Right atrium auricular region (tissue), 2 donors: ENCODE results near the gene WWOX. TPM values are rescaled to one million over a fixed set of nuclear protein-coding genes. Genes with fewer than 3 reads are reported as not detected.

Source experiments
- DNase-seq: peaks from one replicate; pipeline ENCODE4 v3.0.0-alpha.2; 2019; ENCODE audit warnings: low spot score
- H3K27ac ChIP-seq, 2 donors: fragments of 200-600 bp; sonication (generic); 1 replicate in 1 of 2; 2 replicates in 1 of 2; pipeline ENCODE4 v1.5.1; 2016 to 2019
- H3K27me3 ChIP-seq, 2 donors: fragments of 200-600 bp; sonication (generic); one replicate each; pipeline versions ENCODE4 v1.5.1 to v1.6.0; 2017 to 2019
- H3K36me3 ChIP-seq: fragments of 200-600 bp; sonication (generic); one replicate; pipeline ENCODE4 v1.5.1; 2016
- H3K4me1 ChIP-seq, 2 donors: fragments of 200-600 bp; sonication (generic); one replicate each; pipeline versions ENCODE4 v1.5.1 to v1.6.0; 2017 to 2019
- H3K4me3 ChIP-seq, 2 donors: fragments of 200-600 bp; sonication (generic); 1 replicate in 1 of 2; 2 replicates in 1 of 2; pipeline ENCODE4 v1.5.1; 2017 to 2019; ENCODE audit warnings: mild to moderate bottlenecking in 1 of 2, moderate library complexity in 1 of 2
- H3K9me3 ChIP-seq, 2 donors: fragments of 200-600 bp; sonication (generic); one replicate each; pipeline ENCODE4 v1.5.1; 2019
- total RNA-seq, 2 donors: library from RNA; depleted of rRNA; stranded (reverse); fragments of >200 nt; gene quantifications; one replicate each; pipeline ENCODE4 v1.1.0, GENCODE V29; 2016
- TF ChIP-seq, protein P1 (sequence below), 2 donors: fragments of 200-600 bp; sonication (generic); IDR thresholded peaks; one replicate each; pipeline ENCODE4 v1.5.1; 2019; ENCODE audit warnings: antibody characterized with exemption in 2 of 2

Gene WWOX
- total RNA-seq, 2 donors from 2014 or later: 14.8 to 20.8 TPM

DNA sequence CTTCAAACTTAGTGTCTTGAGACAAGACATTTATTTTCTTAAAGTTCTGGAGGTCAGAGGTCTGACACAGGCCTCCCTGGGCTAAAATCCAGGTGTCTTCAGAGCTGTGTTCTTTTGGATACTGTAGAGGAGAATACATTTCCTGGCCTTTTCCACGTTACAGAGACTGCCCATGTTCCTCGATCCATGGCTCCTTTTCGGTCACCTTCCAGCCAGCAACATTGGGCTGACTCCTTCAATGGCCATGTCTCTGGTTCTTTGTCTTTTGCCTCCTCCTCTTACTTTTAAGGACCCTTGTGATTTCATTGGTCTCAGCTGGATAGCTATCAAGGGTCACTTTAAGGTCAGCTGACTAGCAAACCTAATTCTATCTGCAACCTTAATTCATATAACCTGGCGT is 212.4 kb downstream of the WWOX start:
- no peak for DNase-seq
- H3K4me3 ChIP-seq: no peak overlapping the region
- H3K4me1 ChIP-seq: no peaks in the 10 kb centered on the region

DNA sequence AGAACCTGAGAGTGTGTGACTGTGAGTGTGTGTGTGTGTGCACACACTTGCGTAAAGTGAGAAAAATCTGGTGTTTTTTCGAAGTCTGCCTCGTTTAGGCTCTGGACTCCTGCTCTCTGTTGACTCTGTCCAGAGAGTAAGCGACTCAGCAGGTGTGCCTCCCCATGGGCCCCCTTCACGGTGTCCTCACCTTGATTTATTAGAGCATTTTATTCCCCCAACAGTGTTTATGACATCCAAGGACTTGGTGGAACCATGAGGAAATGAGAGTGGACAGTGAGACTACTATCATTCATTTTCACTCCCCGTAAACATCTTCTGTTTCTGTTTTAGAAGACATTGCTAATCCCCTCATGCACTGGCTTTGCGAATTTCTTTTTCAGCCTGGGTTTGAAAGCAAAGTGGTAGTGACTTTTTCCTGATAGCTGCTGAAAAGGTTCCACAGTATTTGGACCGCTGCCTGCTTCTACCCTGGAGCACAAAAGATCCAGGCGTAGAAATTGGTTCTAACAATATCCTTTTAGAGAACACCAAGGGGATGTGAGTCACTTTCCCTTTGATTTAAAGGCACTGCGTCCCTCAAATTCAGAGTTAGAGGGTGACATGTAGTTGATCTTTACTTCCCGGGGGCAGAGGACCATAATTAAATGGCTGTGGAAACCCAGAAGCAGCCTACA is 218.2 kb downstream of the WWOX start:
- H3K36me3 ChIP-seq: no peaks in the 10 kb centered on the region
- no peak for DNase-seq
- H3K27ac ChIP-seq: peak overlapping the region in 1 of 2 donors; percentile 5
- no peaks in the 10 kb centered on the region for H3K27me3 ChIP-seq
- no peak overlapping the region for H3K4me3 ChIP-seq
- no peaks in the 10 kb centered on the region for H3K4me1 ChIP-seq
- no peaks in the 10 kb centered on the region for H3K9me3 ChIP-seq
- TF ChIP-seq, protein P1, sequence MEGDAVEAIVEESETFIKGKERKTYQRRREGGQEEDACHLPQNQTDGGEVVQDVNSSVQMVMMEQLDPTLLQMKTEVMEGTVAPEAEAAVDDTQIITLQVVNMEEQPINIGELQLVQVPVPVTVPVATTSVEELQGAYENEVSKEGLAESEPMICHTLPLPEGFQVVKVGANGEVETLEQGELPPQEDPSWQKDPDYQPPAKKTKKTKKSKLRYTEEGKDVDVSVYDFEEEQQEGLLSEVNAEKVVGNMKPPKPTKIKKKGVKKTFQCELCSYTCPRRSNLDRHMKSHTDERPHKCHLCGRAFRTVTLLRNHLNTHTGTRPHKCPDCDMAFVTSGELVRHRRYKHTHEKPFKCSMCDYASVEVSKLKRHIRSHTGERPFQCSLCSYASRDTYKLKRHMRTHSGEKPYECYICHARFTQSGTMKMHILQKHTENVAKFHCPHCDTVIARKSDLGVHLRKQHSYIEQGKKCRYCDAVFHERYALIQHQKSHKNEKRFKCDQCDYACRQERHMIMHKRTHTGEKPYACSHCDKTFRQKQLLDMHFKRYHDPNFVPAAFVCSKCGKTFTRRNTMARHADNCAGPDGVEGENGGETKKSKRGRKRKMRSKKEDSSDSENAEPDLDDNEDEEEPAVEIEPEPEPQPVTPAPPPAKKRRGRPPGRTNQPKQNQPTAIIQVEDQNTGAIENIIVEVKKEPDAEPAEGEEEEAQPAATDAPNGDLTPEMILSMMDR (IDR thresholded peaks at IDR 0.05): no peak

More for the DNA sequence above, 212.4 kb downstream of the WWOX start:
- no peaks in the 10 kb centered on the region for H3K36me3 ChIP-seq
- H3K27ac ChIP-seq: no peak overlapping the region
- H3K9me3 ChIP-seq: no peaks in the 10 kb centered on the region
- TF ChIP-seq, protein P1 (IDR thresholded peaks at IDR 0.05): no peak
- no peaks in the 10 kb centered on the region for H3K27me3 ChIP-seq

DNA sequence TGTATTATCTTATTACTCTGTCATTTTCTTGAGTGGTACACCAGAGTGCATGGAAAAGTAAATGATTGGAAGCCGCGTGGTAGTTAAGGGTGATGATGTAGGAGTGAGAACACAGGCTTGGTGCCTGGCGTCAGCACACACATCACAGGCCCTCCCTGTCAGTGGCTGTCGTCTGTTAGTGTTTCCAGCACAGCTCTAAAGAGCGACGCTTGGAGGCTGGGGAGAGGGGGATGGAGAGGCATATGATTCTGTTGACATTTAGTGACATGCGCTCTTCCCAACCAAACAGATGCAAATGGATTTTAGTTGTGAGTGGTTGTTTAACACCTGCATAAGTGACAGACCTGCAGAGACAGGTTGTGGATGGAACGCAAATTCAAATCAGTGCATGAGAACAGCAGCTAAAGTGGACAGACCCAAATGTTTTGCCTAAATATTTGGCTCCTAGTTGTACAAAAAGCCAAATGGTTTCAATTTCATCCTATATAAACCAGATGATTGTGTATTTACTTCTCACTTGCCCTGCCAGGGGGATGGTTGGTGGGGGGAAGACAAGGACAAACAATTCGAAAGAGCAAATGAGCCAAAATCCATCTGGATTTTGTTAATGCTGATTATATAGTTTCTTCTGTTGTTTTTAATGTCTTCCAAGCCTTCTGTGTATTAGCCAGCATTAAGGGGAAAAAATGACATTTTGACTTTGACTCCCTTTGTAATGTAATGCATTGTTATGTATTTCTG is 222.3 kb downstream of the WWOX start:
- Histone ChIP-seq H3K9me3 (no peaks in the 10 kb centered on the region), H3K27ac (no peak overlapping the region), H3K4me3 (no peak overlapping the region), H3K4me1 (no peaks in the 10 kb centered on the region), H3K36me3 (no peaks in the 10 kb centered on the region), H3K27me3 (no peaks in the 10 kb centered on the region)
- TF ChIP-seq, protein P1 (IDR thresholded peaks at IDR 0.05): no peak
- no peak for DNase-seq

DNA sequence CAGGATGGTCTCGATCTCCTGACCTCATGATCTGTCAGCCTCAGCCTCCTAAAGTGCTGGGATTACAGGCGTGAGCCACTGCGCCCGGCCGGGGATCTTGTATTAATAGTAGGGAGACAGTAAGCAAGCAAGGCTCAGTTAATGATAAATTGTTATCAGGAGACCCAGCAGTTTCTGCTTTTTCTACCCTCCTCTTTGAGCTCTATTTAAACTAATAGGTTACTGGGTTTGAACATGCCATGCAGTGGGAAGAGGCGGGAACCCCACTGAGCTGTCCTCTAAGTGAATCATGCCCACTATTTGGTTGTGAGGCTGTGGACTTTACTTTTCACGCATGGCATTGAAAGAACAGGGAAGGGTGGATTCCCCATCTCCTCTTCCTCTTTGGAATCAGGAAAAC is 223.9 kb downstream of the WWOX start:
- Histone ChIP-seq H3K27me3 (no peaks in the 10 kb centered on the region), H3K9me3 (no peaks in the 10 kb centered on the region)
- TF ChIP-seq, protein P1 (IDR thresholded peaks at IDR 0.05): no peak

DNA sequence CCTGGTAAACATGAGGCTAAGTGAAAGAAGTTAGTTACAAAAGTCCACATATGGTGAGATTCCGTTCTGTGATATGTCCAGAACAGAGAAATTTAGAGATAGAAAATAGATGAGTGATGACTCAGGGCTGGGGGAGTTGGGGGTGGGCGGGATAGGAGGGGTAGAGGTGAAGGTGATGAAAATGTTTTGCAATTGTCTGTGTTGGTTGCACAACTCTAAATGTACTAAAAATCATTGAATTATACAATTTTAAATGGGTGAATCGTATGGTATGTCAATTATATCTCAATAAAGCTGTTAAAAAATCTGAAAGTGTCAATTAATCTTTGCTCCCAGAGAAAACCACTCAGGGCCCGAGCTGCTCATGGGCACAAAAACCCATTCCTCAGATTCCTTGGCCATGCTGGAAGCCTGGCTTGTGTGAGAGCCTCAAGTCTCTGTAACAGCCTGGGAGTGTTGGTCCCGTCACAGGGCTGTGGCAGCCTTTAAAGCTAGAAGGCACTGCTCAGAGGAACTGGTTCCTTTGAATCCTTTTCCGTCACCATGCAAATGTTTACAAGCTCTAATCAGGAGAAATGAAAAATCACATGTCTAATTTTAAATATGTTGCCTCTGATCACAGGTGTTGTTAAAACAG is 225.3 kb downstream of the WWOX start:
- Histone ChIP-seq H3K4me1 (no peaks in the 10 kb centered on the region), H3K27me3 (no peaks in the 10 kb centered on the region), H3K4me3 (no peak overlapping the region), H3K36me3 (no peaks in the 10 kb centered on the region), H3K9me3 (no peaks in the 10 kb centered on the region), H3K27ac (no peak overlapping the region)
- TF ChIP-seq, protein P1 (IDR thresholded peaks at IDR 0.05): no peak
- DNase-seq: no peak

More for the DNA sequence above, 223.9 kb downstream of the WWOX start:
- no peak for DNase-seq
- H3K27ac ChIP-seq: no peak overlapping the region
- no peaks in the 10 kb centered on the region for H3K4me1 ChIP-seq
- H3K4me3 ChIP-seq: no peak overlapping the region
- no peaks in the 10 kb centered on the region for H3K36me3 ChIP-seq
